GM12892 (cell line): ENCODE data around the gene LRRIQ1.

Source experiments
- DNase-seq: peaks from one replicate; pipeline ENCODE4 v3.0.0; 2011; ENCODE audit not compliant: insufficient read length
- FAIRE-seq: peaks from 2 replicates; lab custom pipeline; 2011; peaks lifted over from hg19 to GRCh38; lab: Jason Lieb, UNC
- POLR2A ChIP-seq: IDR thresholded peaks from 2 replicates; pipeline ENCODE4 v1.6.1; 2011; ENCODE audit warnings: low read depth, low read length, control low read depth
- POLR2AphosphoS5 ChIP-seq: IDR thresholded peaks from 2 replicates; pipeline ENCODE4 v1.6.1; 2011; ENCODE audit warnings: low read depth, low read length, control low read depth
- TAF1 ChIP-seq: IDR thresholded peaks from 2 replicates; pipeline ENCODE4 v1.6.1; 2011; ENCODE audit warnings: low read depth, mild to moderate bottlenecking, control low read depth, low read length, borderline replicate concordance

LRRIQ1 gene

DNA sequence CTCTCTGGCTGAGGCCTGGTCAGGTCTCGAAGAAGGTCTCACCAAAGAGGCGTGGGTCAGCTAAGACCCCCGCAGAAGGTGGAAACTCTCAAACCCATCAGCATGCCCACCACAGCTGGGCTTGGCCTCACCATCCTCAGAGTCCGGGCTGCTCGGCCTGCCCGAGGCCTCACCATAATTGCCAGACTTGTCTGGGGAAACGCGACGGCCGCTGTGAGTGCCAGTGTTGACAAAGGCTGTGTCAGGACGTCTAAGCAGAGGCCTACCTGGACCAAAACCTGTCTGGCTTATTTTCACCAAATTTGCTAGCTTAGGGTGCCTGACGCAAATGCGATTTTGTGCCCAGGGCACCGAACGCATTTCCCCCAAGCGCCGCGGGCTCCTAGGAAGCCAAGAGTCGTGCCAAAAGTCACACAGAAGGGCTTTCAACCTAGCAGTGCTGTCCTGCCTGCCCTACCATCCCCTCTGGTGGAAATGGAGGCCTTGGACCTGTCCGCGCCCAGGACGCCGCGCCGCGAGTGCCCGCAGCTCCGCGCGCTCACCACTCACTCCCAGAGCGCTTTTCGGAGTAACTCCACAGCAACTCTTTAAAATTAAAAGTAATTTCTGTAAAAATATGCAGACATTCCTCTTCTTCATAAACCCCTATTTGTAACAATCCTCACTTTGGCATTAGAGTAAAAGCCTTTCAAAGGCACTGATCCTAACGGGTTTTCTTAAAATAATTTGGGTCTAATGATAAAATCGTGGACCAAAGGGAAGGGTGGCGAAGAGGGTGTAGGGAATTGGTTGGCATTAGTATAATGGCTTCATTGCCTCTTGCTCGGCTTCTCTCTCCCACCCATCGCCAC is 242.7 kb downstream of the LRRIQ1 start:
- FAIRE-seq (no peak), DNase-seq (no peak)
- TF ChIP-seq POLR2A: no peak
- no peak for TF ChIP-seq POLR2AphosphoS5

DNA sequence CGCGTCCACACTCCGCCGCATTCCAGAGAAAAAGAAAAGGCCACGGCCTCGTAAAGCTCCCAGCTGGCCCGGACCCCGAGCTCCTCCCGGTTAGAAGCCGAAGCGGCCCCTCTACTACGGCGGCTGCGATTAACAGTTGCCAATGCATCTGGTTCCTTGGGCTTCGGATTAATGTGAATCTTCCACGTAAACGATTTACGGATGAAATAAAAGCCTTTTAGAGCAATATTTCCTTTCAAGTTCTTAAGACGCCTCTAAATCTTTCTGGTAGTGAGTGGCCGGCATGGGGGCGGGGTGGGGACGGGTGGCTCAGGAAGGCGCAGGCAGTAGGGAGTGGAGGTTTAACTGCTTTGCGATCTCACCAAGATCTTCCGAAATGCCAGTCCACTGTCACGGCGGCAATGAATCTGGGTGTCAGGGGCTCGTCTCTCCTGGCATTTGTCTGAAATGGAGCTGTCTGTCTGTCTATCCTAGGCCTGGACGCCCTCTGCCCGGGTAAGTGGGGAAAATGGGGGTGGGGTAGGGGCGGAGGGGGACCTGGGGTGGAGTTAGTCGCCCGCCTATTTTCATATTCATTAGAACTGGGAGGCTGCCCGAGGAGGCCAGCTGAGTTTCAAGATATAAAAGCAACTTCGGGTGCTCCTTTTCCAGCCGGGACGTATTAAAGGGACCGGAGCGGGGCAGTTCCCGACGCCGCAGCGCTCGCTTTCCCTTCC is 243.5 kb downstream of the LRRIQ1 start:
- FAIRE-seq: no peak
- TF ChIP-seq POLR2A (no peak), TAF1 (no peak), POLR2AphosphoS5 (no peak)
- no peak for DNase-seq

DNA sequence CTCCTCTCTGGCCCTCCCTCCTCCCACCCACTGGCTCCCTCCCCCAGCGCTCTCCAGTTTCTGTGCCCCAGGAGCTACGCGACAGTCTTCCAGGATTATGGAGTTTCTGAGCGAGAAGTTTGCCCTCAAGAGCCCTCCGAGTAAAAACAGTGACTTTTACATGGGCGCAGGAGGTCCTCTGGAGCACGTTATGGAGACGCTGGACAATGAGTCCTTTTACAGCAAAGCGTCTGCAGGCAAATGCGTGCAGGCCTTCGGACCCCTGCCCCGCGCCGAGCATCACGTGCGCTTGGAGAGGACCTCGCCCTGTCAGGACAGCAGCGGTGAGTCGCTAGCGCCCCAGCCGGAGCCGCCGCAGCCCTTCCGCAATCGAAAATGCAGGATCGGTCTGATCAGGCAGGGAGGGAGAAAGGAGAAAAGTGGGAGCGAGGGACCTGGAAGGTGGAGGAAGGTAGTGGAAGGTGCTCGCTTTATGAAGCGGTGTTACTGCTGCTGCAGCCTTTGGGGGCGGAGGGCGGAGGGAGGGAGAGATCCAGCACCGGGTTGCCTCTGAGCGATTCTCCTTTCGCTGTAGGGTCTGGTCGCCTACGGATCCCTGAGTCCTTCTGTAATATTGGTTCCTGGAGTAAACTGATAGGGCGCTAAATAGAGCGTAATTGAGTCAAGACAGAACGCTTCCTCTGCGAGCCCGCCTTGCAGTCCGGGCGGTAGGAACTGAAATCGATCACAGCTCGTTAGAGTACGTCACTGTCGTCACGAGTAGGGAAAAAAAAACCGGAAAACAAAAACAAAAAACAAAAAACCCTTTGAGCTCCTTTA is 244.2 kb downstream of the LRRIQ1 start, which contains the start of gene ALX1:
Gene ALX1 (plus strand): TSS at position 56 of the 819 bp plus-strand sequence. CDS start 42 bp downstream, at position 98.
- no peak for TF ChIP-seq TAF1
- TF ChIP-seq POLR2A: no peak
- TF ChIP-seq POLR2AphosphoS5: no peak
- FAIRE-seq (peak; percentile 30), DNase-seq (no peak)

DNA sequence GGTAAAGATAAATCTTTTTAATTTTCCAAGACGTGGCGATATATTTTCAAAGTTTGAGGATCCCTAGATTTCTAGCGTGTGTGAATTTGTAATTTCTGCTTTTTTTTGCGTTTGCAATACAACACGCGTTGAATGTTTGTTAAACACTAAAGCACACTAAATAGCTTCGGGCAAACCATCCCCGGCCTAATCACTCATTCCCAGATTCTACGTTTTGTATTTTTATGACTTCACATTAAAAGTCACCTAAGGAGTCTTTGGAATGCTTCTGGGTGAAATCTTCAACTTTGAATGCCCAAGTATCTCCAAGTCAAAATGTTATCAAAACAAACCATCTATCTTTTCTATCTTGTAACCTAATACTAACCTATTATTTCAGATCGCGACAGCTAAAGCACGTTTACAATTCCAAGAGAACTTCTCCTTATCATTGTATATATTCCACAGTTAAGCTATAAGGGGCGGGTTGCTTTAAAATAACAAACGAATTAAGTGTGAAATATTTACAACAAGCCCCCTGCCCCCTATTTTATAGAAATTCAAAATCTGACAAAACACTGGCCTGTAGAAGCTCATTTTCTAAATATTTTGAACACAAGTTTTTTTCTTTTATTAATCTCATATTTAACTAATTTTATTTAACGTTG is 245.0 kb downstream of the LRRIQ1 start:
- no peak for FAIRE-seq
- no peak for TF ChIP-seq TAF1
- no peak for TF ChIP-seq POLR2AphosphoS5
- TF ChIP-seq POLR2A: no peak
- no peak for DNase-seq

DNA sequence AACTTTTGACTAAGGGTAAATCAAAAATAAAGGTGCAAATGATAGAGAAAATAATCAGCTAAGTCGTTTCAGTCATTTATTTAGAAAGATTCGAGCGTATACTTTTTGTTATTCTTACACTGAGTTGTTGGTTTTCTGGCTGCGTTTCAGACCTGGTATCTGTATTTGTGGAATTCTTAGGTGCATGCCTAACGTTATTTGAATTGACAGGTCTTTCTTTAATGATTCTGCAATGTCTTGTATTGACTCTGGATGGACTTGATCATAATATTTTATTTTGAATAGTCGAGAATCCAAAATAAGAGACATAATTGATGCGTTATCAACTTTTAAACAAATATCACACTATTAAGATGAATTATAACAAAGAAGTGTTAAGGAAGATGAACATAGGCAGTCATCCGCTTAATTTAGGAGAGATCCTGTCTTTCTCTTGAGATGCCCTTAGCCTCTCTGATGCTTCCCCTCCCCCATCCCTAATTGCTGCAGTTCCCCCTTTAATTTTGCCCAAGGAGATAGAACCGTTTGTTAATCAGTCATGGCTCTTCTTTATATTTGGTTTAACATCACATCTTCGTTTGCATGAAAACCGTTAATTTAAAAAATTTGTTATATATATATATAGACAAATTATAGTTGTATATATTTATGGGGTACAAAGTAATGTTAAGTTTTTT is 245.6 kb downstream of the LRRIQ1 start:
- TF ChIP-seq POLR2A: no peak
- FAIRE-seq (no peak), DNase-seq (no peak)

DNA sequence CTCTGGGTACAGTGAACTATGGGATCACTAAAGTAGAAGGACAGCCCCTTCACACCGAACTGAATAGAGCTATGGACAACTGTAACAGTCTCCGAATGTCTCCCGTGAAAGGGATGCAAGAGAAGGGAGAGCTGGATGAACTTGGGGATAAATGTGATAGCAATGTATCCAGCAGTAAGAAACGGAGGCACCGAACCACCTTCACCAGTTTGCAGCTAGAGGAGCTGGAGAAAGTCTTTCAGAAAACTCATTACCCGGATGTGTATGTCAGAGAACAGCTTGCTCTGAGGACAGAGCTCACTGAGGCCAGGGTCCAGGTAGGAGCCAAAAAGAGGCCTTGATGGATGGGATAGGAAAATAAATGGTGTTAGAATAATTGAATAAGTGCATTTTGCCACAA is 247.4 kb downstream of the LRRIQ1 start:
- no peak for TF ChIP-seq POLR2AphosphoS5
- no peak for TF ChIP-seq TAF1
- no peak for TF ChIP-seq POLR2A
- FAIRE-seq (no peak), DNase-seq (no peak)
